Liver (tissue), 9 donors: ENCODE results near the gene PRMT7. TPM values are rescaled to one million over a fixed set of nuclear protein-coding genes. Genes with fewer than 3 reads are reported as not detected.

Experiments
- DNase-seq: peaks from one replicate; pipeline ENCODE4 v3.0.0-alpha.2; 2017; ENCODE audit warnings: low spot score
- H3K27ac ChIP-seq, 2 donors: one replicate each; pipeline ENCODE4 v1.7.0; 2013; ENCODE audit warnings: inconsistent platforms in 2 of 2, low read length in 2 of 2, control low read depth in 1 of 2, low read depth in 1 of 2, mild to moderate bottlenecking in 1 of 2
- H3K27me3 ChIP-seq, 4 donors: one replicate each; pipeline versions ENCODE4 v1.6.1 to v1.7.0; 2013; ENCODE audit warnings: low read length in 3 of 4, inconsistent platforms in 1 of 4, mild to moderate bottlenecking in 1 of 4, moderate library complexity in 1 of 4; ENCODE audit not compliant: control insufficient read depth in 4 of 4, insufficient read depth in 4 of 4
- H3K36me3 ChIP-seq, 4 donors: one replicate each; pipeline versions ENCODE4 v1.6.1 to v1.7.0; 2013; ENCODE audit warnings: low read length in 3 of 4, mild to moderate bottlenecking in 3 of 4, low read depth in 1 of 4, moderate library complexity in 1 of 4; ENCODE audit not compliant: control insufficient read depth in 4 of 4, insufficient read depth in 3 of 4
- H3K4me1 ChIP-seq, 4 donors: one replicate each; pipeline versions ENCODE4 v1.6.1 to v1.7.0; 2013; ENCODE audit warnings: low read length in 3 of 4, mild to moderate bottlenecking in 3 of 4, moderate library complexity in 1 of 4; ENCODE audit not compliant: control insufficient read depth in 4 of 4, insufficient read depth in 4 of 4
- H3K4me3 ChIP-seq, 3 donors: one replicate each; pipeline versions ENCODE4 v1.6.1 to v1.7.0; 2013; ENCODE audit warnings: low read length in 3 of 3, control low read depth in 1 of 3, low read depth in 1 of 3, mild to moderate bottlenecking in 1 of 3
- H3K9ac ChIP-seq, 2 donors: one replicate each; pipeline ENCODE4 v1.7.0; 2013; ENCODE audit warnings: low read length in 2 of 2, mild to moderate bottlenecking in 2 of 2, moderate library complexity in 2 of 2, control low read depth in 1 of 2, low read depth in 1 of 2
- H3K9me3 ChIP-seq, 4 donors: one replicate each; pipeline versions ENCODE4 v1.6.1 to v1.7.0; 2013; ENCODE audit warnings: low read length in 3 of 4; ENCODE audit not compliant: control insufficient read depth in 4 of 4
- ATF3 ChIP-seq: IDR thresholded peaks from 2 replicates; pipeline ENCODE4 v1.6.1; 2016; ENCODE audit warnings: antibody characterized with exemption
- CTCF ChIP-seq: fragments of 150-350 bp; IDR thresholded peaks from 2 replicates; pipeline ENCODE4 v1.5.1; 2017; ENCODE audit warnings: improper control_type of control experiment, low read depth, low read length; ENCODE audit not compliant: missing input control
- EGR1 ChIP-seq, 2 donors: IDR thresholded peaks; 2 replicates each; pipeline ENCODE4 v1.6.1; 2016 to 2018; ENCODE audit warnings: antibody characterized with exemption in 2 of 2, low read depth in 2 of 2
- FOXA1 ChIP-seq: IDR thresholded peaks from 2 replicates; pipeline ENCODE4 v1.6.1; 2016; ENCODE audit warnings: antibody characterized with exemption
- FOXA2 ChIP-seq: IDR thresholded peaks from 2 replicates; pipeline ENCODE4 v1.6.1; 2016; ENCODE audit warnings: antibody characterized with exemption
- GABPA ChIP-seq, 2 donors: IDR thresholded peaks in 1 of 2; conservative IDR thresholded peaks in 1 of 2; 2 replicates each; pipeline ENCODE4 v1.6.1; 2016; ENCODE audit warnings: antibody characterized with exemption in 2 of 2, mild to moderate bottlenecking in 1 of 2, moderate library complexity in 1 of 2
- HNF4A ChIP-seq, 2 donors: conservative IDR thresholded peaks; 2 replicates each; pipeline ENCODE4 v1.6.1; 2016; ENCODE audit warnings: antibody characterized with exemption in 2 of 2, mild to moderate bottlenecking in 2 of 2
- HNF4G ChIP-seq: IDR thresholded peaks from 2 replicates; pipeline ENCODE4 v1.6.1; 2016; ENCODE audit warnings: antibody characterized with exemption
- JUND ChIP-seq, 2 donors: IDR thresholded peaks; 2 replicates each; pipeline ENCODE4 v1.6.1; 2016; ENCODE audit warnings: antibody characterized with exemption in 2 of 2
- MAX ChIP-seq: IDR thresholded peaks from 2 replicates; pipeline ENCODE4 v1.6.1; 2016; ENCODE audit warnings: antibody characterized with exemption
- NR2F2 ChIP-seq: IDR thresholded peaks from 2 replicates; pipeline ENCODE4 v1.6.1; 2016; ENCODE audit warnings: antibody characterized with exemption
- RAD21 ChIP-seq, 2 donors: IDR thresholded peaks; 2 replicates each; pipeline ENCODE4 v1.6.1; 2016; ENCODE audit warnings: antibody characterized with exemption in 2 of 2, mild to moderate bottlenecking in 2 of 2
- REST ChIP-seq: IDR thresholded peaks from 2 replicates; pipeline ENCODE4 v1.6.1; 2016; ENCODE audit warnings: antibody characterized with exemption, mild to moderate bottlenecking
- RXRA ChIP-seq, 2 donors: IDR thresholded peaks; 2 replicates each; pipeline ENCODE4 v1.6.1; 2017 to 2018; ENCODE audit warnings: antibody characterized with exemption in 2 of 2, mild to moderate bottlenecking in 1 of 2
- SP1 ChIP-seq: IDR thresholded peaks from 2 replicates; pipeline ENCODE4 v1.6.1; 2018; ENCODE audit warnings: antibody characterized with exemption, mild to moderate bottlenecking
- TAF1 ChIP-seq: conservative IDR thresholded peaks from 2 replicates; pipeline ENCODE4 v1.6.1; 2016; ENCODE audit warnings: antibody characterized with exemption, mild to moderate bottlenecking
- YY1 ChIP-seq: IDR thresholded peaks from 2 replicates; pipeline ENCODE4 v1.6.1; 2016; ENCODE audit warnings: antibody characterized with exemption, mild to moderate bottlenecking
- ZBTB33 ChIP-seq: IDR thresholded peaks from 2 replicates; pipeline ENCODE4 v1.6.1; 2016; ENCODE audit warnings: antibody characterized with exemption
- WGBS: extraction: QIAGEN DNeasy Blood & Tissue Kit; methylation state at CpG from one replicate; pipeline ENCODE4 v1.1.7; 2013; 5-methylcytosine and 5-hydroxymethylcytosine counted together
- polyA plus RNA-seq, 2 donors: library from polyadenylated mRNA; stranded (reverse) in 1 of 2; unstranded in 1 of 2; fragments of 200-250 nt in 1 of 2; fragments of >200 nt in 1 of 2; fragmentation: Nextera tagmentation in 1 of 2; extraction: Ambion mirVana in 1 of 2; gene quantifications; one replicate each; pipeline versions ENCODE4 v1.2.1 to v1.2.3, GENCODE V29; 2013 to 2015
- total RNA-seq, 2 donors: library from RNA; depleted of rRNA; stranded (reverse); fragments of >200 nt; gene quantifications; one replicate each; pipeline ENCODE4 v1.2.3, GENCODE V29; 2014
- donor health status: healthy.
- donor health status: healthy.
- donor health status: healthy.
- donor health status: healthy.
- donor health status: healthy.

The PRMT7 gene
- total and polyA plus RNA-seq, 4 donors, result 10.7 to 31.5 (median 17.5) TPM

- Histone ChIP-seq H3K4me3 (no peak overlapping the region), H3K36me3 (peaks cover 15 to 83% (median 37%) of the 10 kb centered on the region in 4 donors), H3K9me3 (no peaks in the 10 kb centered on the region), H3K4me1 (peaks cover 0 to 9% (median 7%) of the 10 kb centered on the region in 4 donors), H3K27me3 (no peaks in the 10 kb centered on the region), H3K9ac (no peak overlapping the region), H3K27ac (no peak overlapping the region)
- no peak for TF ChIP-seq FOXA2
- no peak for TF ChIP-seq MAX
- TF ChIP-seq NR2F2, result no peak
- TF ChIP-seq ZBTB33, result no peak
- TF ChIP-seq JUND (IDR thresholded peaks at IDR 0.05), result no peak
- TF ChIP-seq EGR1 (IDR thresholded peaks at IDR 0.05; ENCODE audit: low read depth in 2 of 2), result no peak
- TF ChIP-seq REST, result no peak
- no peak for TF ChIP-seq GABPA (IDR thresholded peaks at IDR 0.05 in 1 of 2, conservative IDR thresholded peaks at IDR 0.05 in 1 of 2)
- TF ChIP-seq FOXA1, result no peak
- TF ChIP-seq RAD21 (IDR thresholded peaks at IDR 0.05), result no peak
- no peak for TF ChIP-seq ATF3
- TF ChIP-seq RXRA (IDR thresholded peaks at IDR 0.05), result no peak
- TF ChIP-seq CTCF, result no peak
- TF ChIP-seq TAF1, result no peak
- no peak for TF ChIP-seq HNF4A (conservative IDR thresholded peaks at IDR 0.05)
- no peak for TF ChIP-seq SP1
- no peak for TF ChIP-seq HNF4G
- TF ChIP-seq YY1, result no peak
- DNase-seq, result no peak
- 97% methylated on average over 10 of the region's 10 CpGs for WGBS
Measured at GRCh38 chr16:68350813-68351350, 40.1 kb downstream of the PRMT7 start.
